Cardiac septum (tissue), 1 donor: ENCODE results near the gene PI3. TPM values are rescaled to one million over a fixed set of nuclear protein-coding genes. Genes with fewer than 3 reads are reported as not detected.
A peak's percentile ranks its signal among the peaks of the same experiment; 100 is the strongest.
"Not testable (repeated sequence)": the region's sequence is repeated elsewhere in the genome, so short reads cannot be mapped to it uniquely, and the experiment has no call there.

Source experiments
- DNase-seq: peaks from one replicate; pipeline ENCODE4 v3.0.0-alpha.2; 2020; ENCODE audit warnings: low spot score
- intact Hi-C: fragments of 100-400 bp; cut with DNase I; formaldehyde crosslinking; loops from one replicate; pipeline ENCODE4 v1.14.0; 2022
- long read RNA-seq: library from polyadenylated mRNA; unstranded; transcript quantifications from one replicate; pipeline ENCODE4 v2.0.0, GENCODE V29; 2021
- total RNA-seq: library from RNA; stranded (reverse); fragmentation: NEBNext Ultra II Directional; extraction: Animal tissue kit (Norgen Biotek cat#: 25700); gene quantifications from one replicate; pipeline ENCODE4 v1.2.1, GENCODE V29; 2021
- donor health status: DM: no; HTN: no; CAD: no.

Gene PI3, protein sequence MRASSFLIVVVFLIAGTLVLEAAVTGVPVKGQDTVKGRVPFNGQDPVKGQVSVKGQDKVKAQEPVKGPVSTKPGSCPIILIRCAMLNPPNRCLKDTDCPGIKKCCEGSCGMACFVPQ
- 0.62 TPM for total RNA-seq
- long read RNA-seq: 0 reads

GRCh38 chr20:45174434-45175364 lies at the start of gene PI3:
TSS of gene PI3 (plus strand) at chr20:45174902. CDS start at chr20:45174923, 21 bp downstream.
- DNase-seq: no peak
- intact Hi-C loops: no loop called here

GRCh38 chr20:45128099-45128498 lies 46.6 kb upstream of the PI3 start:
- intact Hi-C loops: no loop called here
- DNase-seq: no peak

DNA sequence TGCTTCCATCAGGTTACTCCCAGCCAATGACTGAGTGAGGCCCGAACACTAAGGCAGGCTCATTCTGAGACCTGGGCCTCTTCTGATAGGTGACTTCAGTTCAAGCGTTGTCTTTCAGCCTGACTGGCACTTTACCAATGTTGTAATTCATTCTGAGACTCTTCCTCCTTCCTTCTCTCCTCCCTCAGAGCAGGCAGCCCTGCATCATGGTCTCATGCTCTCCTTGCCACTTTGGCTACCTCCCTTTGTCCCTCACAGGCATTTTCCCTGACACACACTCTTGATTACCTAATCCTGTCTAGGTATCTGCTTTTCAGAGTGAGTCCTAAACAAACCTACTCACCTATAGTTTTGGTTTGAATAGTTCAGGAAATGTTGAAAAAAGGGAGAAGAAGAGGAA lies 37.8 kb upstream of the PI3 start:
- no peak for DNase-seq
- intact Hi-C loops: no loop called here

DNA sequence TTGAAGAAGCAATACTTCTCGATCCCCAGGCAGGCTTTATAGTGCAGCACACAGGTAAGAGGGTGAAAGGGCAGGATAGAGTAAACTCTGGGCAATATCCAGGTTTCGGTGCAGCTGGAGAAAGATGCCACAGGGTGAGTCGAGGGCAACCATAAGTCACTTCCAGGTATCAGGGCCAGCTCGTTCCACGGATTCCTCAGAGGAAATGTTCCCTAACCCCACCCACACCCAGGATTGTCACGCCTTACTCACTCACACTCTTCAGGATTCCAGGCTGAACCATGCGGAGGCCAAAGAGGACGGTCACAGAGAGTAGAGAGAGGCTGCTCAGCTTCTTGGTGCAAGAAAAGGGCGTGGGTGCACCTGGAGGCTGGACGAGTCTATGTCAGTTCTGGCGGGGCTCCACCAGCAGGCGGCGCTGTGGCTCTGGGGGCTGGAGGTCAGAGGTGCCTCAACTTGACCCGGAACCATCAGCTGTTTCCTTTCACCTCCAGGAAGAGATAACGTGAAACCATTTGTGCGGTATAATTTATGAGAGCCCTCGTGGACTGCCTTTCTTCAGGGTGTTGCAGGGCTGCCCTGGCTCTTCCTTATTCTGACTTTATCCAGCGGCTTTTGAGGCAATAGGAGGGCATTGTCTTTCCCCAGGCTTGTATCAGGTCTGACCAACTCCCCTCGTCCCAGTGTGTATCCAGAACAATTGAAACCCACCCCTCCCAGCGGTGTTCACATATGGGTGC lies 36.0 kb upstream of the PI3 start:
- intact Hi-C loops: no loop called here
- peak; percentile 86 for DNase-seq

DNA sequence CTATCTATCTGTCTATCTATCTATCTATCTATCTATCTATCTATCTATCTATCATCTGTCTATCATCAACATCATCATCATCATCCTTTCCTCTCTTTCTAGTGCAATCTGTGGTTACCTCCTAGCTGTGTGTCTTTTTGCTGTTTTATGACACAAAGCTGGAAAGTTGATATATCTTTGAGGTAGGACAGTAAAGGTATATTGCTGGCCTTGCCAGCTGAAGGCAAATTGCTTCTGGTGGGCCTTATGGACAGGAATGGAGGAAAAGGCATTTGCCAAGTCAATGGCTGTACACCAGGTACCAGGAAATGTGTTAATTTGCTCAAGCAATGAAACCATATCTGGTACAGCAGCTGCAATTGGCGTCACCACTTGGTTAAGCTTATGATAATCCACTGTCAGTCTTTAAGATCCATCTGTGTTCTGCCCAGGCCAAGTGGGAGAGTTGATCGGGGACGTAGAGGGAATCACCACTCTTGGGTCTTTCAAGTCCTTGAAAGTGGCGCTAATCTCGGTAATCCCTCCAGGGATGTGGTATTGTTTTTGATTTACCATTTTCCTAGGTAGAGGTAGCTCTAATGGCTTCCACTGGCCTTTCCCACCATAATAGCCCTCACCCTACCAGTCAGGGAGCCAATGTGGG lies 34.8 kb upstream of the PI3 start:
- intact Hi-C loops, DNase-seq: not testable (repeated sequence)

- DNase-seq: no peak
- intact Hi-C loops: no loop called here
Observed at GRCh38 chr20:45140836-45141235, 33.9 kb upstream of the PI3 start.

DNA sequence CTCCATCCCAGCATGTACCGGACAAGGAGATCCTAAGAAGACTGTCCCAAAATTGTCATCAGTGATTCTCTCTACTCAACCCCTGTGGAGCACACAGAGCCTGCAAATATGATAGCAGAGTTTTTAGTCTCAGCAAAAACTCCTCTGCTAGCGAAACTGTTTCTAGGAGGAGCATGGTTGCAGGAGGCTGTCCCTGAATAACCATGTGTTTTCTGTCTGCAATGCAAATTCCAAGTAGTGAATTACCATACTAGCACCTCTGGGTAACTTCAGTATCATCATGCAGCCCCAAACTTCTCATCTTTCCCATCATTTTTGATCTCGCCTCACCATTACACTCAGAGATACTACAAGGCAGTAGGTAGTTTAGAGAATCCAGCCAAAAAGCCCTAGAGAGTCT lies 25.6 kb upstream of the PI3 start:
- no peak for DNase-seq
- intact Hi-C loops: no loop called here

DNA sequence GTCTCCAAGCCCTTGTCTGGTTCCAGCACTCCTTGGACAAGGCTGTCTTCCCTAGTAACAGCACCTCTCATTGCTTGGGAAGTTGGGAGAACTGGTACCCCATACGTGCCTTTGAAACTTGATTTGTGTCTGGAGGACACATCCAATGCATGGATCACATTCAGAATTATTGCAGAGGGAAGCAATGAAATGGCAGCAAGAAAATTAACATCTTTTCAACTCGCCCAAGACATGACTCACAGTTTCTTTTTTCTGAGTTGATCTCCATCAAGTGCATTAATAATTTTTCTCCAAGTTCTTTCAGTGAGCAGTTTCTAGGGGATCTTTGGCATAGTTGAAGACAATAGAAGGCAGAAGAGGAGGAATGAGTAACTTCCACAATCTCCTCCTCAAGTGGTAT lies 22.3 kb upstream of the PI3 start:
- intact Hi-C loops: no loop called here

DNA sequence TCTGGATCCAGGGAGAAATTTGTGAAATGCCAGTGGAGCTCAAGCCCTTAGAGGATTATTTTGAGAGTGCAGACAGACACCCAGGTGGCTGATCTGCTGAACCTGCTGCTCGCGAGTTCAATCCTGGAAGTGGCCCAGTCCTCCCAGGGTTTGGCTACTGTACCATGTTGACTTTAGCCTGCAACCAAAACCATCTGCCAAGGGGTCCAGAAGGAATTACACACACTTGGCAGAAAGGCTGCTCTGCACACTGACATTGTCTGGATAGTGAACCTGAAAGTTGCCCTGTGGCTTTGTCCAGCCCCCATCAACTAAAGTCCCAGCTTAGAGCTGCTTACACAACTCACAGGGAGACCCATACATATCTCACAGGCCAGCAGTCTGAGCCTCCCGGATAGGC lies 21.6 kb upstream of the PI3 start:
- no peak for DNase-seq
- intact Hi-C loops: no loop called here

More for the DNA sequence above, 22.3 kb upstream of the PI3 start:
- DNase-seq: no peak

GRCh38 chr20:45153752-45154151 lies 20.9 kb upstream of the PI3 start:
- intact Hi-C loops: no loop called here
- no peak for DNase-seq

- no peak for DNase-seq
- intact Hi-C loops: no loop called here
Observed at GRCh38 chr20:45154183-45154582, 20.5 kb upstream of the PI3 start.

DNA sequence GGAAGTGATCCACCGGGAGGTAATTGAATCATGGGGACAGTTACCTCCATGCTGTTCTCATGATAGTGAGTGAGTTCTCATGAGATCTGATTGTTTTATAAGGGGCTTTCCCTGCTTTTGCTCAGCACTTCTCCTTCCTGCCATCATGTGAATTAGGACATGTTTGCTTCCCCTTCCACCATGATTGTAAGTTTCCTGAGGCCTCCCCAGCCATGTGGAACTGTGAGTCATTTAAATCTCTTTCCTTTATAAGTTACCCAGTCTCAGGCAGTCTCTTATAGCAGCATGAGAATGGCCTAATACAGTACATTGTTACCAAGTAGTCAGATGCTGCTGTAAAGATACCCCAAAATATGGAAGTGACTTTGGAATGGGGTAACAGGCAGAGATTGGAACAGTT lies 19.9 kb upstream of the PI3 start:
- intact Hi-C loops, DNase-seq: not testable (repeated sequence)

DNA sequence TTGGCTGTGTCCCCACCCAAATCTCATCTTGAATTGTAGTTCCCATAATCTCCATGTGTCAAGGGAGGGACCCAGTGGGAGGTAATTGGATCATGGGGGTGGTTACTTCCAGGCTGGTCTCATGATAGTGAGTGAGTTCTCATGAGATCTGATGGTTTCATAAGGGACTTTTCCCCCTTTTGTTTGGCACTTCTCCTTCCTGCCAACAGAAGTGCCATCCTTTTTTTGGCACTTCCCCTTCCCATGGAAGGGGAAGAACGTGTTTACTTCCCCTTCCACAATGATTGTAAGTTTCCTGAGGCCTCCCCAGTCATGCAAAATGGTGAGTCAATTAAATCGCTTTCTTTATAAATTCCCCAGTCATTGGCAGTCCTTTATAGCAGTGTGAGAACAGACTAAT lies 18.0 kb upstream of the PI3 start:
- DNase-seq: no peak
- intact Hi-C loops: no loop called here

- intact Hi-C loops: no loop called here
- no peak for DNase-seq
Observed at GRCh38 chr20:45157962-45158361, 16.7 kb upstream of the PI3 start.

- DNase-seq: no peak
- intact Hi-C loops: no loop called here
Observed at GRCh38 chr20:45163083-45163803, 11.5 kb upstream of the PI3 start.

GRCh38 chr20:45164906-45165305 lies 9.8 kb upstream of the PI3 start:
- no peak for DNase-seq
- intact Hi-C loops: no loop called here

DNA sequence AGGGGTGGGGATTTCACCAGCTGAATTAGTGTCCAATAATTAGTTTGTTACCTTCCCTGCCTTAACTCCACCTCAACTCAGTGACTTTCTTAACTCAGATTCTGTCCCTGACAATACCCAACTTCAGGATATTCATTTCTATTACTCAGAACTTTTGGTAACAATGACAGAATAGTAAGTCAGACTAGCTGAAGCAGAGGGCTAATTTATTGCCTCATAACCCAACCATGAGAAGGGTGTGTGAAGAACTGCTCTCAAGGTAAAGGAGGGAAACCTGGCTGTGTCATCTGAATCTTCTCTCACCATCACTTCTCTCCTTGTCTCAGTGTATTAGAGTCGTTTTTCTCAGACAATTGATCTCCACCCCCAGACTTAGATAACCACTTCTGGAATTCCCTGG lies 1.2 kb upstream of the PI3 start:
- no peak for DNase-seq
- intact Hi-C loops: no loop called here

DNA sequence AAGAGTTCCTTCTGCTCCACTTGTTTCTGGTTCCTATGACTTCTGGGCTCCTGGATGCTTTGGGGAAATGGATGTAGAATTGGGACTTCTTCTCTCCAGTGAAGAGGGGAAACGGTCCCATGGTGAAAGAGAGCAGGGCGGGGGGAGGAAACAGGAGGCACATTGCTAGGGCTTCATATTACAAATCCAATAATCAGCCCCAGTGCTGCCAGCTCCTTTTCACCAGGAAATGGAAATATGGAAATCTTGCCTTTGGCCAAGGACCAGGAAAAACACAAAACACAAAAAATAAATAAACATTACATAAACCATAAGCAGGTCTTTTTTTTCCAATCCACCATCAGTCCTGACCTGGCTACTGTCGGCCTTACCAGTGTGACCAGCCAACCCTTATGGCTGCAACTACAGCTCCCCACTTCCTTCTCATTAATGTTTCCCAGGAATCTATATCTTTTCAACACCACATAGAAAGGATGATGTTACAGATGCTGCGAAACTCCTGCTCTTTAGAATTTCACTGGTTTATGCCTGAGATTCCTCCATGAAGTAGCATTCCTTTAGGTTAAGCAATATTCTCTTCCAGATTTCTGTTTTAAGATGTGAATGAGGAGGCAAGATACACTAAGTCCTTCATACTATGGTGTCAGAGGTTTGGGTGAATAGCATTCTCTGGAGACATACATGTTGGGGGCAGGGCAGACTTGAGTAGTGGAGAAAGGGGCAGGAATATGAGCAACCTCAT lies 2.0 kb downstream of the PI3 start:
- intact Hi-C loops: no loop called here
- DNase-seq: no peak

DNA sequence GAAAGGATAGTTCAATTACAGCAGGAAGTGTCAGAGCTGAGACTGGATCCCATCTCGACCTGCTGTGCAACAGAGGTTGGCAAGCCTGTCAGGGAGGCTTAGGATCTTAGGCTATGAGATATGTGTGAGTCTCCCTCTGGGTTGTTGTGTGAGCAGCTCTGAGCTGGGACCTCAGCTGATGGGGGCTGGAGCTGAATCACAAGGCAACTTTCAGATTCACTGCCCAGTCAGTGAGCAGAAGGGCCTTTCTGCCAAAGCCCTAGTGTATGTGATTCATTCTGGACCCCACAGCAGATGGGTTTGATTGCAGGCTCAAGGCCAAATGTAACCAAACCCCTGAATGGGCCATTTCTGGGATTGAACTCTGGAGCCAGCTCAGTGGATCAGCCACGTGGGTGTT lies 4.5 kb downstream of the PI3 start:
- no peak for DNase-seq
- intact Hi-C loops: no loop called here
